Vagina (tissue), 2 donors: ENCODE data around the gene ZNF469. TPM values are rescaled to one million over a fixed set of nuclear protein-coding genes. Genes with fewer than 3 reads are reported as not detected.
"Not testable (repeated sequence)": the region's sequence is repeated elsewhere in the genome, so short reads cannot be mapped to it uniquely, and the experiment has no call there.

ENCODE experiments used
- DNase-seq, 2 donors: peaks; one replicate each; pipeline ENCODE4 v3.0.0-alpha.2; 2017; ENCODE audit errors: extremely low spot score in 2 of 2
- H3K27ac ChIP-seq: fragments of 200-600 bp; sonication (generic); one replicate; pipeline ENCODE4 v1.5.1; 2019
- H3K27me3 ChIP-seq: fragments of 200-600 bp; sonication (generic); one replicate; pipeline ENCODE4 v1.5.1; 2019
- H3K36me3 ChIP-seq, 2 donors: fragments of 200-600 bp; sonication (generic); one replicate each; pipeline ENCODE4 v1.5.1; 2017 to 2019
- H3K4me1 ChIP-seq: fragments of 200-600 bp; sonication (generic); one replicate; pipeline ENCODE4 v1.5.1; 2019
- H3K4me3 ChIP-seq, 2 donors: fragments of 200-600 bp; sonication (generic); 1 replicate in 1 of 2; 2 replicates in 1 of 2; pipeline ENCODE4 v1.5.1; 2016 to 2019
- H3K9me3 ChIP-seq: fragments of 200-600 bp; sonication (generic); one replicate; pipeline ENCODE4 v1.5.1; 2019
- POLR2A ChIP-seq, 2 donors: fragments of 450-650 bp; IDR thresholded peaks; one replicate each; pipeline ENCODE4 v1.6.1; 2017; ENCODE audit warnings: antibody characterized with exemption in 2 of 2, mild to moderate bottlenecking in 2 of 2, moderate library complexity in 2 of 2
- POLR2AphosphoS5 ChIP-seq, 2 donors: sonication (generic); formaldehyde crosslinking; IDR thresholded peaks; one replicate each; pipeline ENCODE4 v1.9.0; 2017; ENCODE audit warnings: antibody characterized with exemption in 2 of 2, mild to moderate bottlenecking in 2 of 2, low read depth in 1 of 2; ENCODE audit not compliant: insufficient read depth in 1 of 2
- intact Hi-C: fragments of 100-400 bp; cut with DNase I; formaldehyde crosslinking; loops from one replicate; pipeline ENCODE4 v1.15.1; 2023
- total RNA-seq: library from RNA; depleted of rRNA; stranded (reverse); fragments of >200 nt; gene quantifications from one replicate; pipeline ENCODE4 v1.2.3, GENCODE V29; 2016
- TF ChIP-seq, protein P1 (sequence below), 3 experiments: fragments of 450-650 bp in 2 of 3; fragments of 200-600 bp in 1 of 3; sonication (generic) in 1 of 3; IDR thresholded peaks; one replicate each; pipeline ENCODE4 v1.5.1; 2017 to 2019; ENCODE audit warnings: antibody characterized with exemption in 3 of 3, mild to moderate bottlenecking in 2 of 3, moderate library complexity in 2 of 3

ZNF469 gene
- total RNA-seq, 1 donor from 2014 or later = 2.2 TPM

DNA sequence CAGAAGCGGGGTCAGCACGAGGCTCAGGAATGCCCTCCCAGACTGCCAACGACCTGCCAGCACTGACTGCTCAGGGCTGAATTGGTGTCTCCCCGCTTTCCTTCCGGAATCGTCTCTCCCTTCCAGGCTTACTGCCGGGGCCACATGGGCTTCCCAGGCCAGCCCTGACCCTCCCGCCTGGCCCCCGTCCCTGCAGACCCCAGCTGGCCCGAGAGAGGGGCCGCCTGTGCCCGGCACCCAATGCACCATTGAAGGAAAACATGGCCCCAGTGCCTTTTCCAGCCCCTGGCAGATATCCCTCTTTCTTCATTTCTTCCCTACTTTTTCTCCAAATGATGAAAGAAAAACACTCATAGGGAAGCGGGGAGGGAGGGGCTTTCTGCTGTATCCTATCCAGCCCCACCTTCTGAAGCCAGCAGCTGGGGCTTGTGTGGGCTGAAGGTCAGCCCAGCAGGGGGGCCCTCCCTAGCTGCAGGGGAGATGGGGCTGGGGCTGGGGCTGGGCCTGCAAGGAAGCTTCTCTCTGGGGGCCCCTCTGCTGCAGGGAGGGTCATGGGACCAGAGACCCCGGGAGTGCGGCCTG, 25.9 kb downstream of the ZNF469 start:
- no peaks in the 10 kb centered on the region for H3K9me3 ChIP-seq
- H3K27ac ChIP-seq = no peak overlapping the region
- intact Hi-C loops = no loop called here
- TF ChIP-seq POLR2AphosphoS5 (IDR thresholded peaks at IDR 0.05; ENCODE audit: insufficient read depth in 1 of 2, low read depth in 1 of 2) = no peak
- TF ChIP-seq, protein P1, sequence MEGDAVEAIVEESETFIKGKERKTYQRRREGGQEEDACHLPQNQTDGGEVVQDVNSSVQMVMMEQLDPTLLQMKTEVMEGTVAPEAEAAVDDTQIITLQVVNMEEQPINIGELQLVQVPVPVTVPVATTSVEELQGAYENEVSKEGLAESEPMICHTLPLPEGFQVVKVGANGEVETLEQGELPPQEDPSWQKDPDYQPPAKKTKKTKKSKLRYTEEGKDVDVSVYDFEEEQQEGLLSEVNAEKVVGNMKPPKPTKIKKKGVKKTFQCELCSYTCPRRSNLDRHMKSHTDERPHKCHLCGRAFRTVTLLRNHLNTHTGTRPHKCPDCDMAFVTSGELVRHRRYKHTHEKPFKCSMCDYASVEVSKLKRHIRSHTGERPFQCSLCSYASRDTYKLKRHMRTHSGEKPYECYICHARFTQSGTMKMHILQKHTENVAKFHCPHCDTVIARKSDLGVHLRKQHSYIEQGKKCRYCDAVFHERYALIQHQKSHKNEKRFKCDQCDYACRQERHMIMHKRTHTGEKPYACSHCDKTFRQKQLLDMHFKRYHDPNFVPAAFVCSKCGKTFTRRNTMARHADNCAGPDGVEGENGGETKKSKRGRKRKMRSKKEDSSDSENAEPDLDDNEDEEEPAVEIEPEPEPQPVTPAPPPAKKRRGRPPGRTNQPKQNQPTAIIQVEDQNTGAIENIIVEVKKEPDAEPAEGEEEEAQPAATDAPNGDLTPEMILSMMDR (IDR thresholded peaks at IDR 0.05) = no peak
- no peak for TF ChIP-seq POLR2A (IDR thresholded peaks at IDR 0.05)
- peaks cover 25% of the 10 kb centered on the region for H3K4me1 ChIP-seq
- H3K27me3 ChIP-seq = no peaks in the 10 kb centered on the region
- no peak for DNase-seq
- no peak overlapping the region for H3K4me3 ChIP-seq
- H3K36me3 ChIP-seq = no peaks in the 10 kb centered on the region

DNA sequence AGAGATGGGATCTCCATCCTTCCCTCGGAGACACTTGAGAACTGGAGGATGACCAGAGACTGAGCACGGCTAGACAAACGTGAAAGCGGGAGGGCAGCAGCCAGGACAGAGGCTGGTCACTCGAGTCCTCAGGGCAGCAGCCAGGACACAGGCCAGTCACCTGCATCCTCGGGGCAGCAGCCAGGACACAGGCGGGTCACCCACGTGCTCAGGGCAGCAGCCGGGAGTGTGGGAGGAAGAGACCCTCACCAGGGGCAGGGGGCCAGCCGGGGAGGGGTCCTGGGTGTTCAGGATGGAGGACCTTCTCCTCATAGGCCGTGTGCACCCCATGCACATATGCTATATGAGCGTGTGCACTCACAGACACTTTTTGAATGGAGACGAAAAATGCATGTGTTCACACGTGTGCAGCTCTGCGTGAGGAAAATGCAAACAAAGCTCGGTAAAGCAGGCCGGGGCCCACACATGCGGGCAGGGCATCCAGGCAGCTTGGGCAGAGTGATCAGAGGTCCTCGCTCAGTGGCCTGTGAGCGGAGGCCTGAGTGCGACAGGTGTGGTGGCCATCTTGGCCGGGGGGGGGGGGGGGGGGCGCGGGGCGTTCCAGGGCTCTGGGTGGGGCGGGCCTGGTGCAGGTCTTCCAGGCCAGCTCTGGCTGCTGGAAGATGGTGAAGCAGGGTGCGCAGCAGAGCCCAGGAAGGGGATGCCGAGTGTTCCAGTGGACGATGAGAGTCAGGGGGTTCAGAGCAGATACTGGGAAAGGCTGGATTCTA, 26.7 kb downstream of the ZNF469 start:
- H3K4me1 ChIP-seq = peaks cover 25% of the 10 kb centered on the region
- H3K27me3 ChIP-seq = no peaks in the 10 kb centered on the region
- no peak overlapping the region for H3K27ac ChIP-seq
- no peak overlapping the region for H3K4me3 ChIP-seq
- intact Hi-C loops = no loop called here
- H3K9me3 ChIP-seq = no peaks in the 10 kb centered on the region
- no peak for DNase-seq
- TF ChIP-seq POLR2A (IDR thresholded peaks at IDR 0.05) = no peak
- TF ChIP-seq POLR2AphosphoS5 (IDR thresholded peaks at IDR 0.05; ENCODE audit: insufficient read depth in 1 of 2, low read depth in 1 of 2) = no peak
- TF ChIP-seq, protein P1 (IDR thresholded peaks at IDR 0.05) = no peak
- no peaks in the 10 kb centered on the region for H3K36me3 ChIP-seq

DNA sequence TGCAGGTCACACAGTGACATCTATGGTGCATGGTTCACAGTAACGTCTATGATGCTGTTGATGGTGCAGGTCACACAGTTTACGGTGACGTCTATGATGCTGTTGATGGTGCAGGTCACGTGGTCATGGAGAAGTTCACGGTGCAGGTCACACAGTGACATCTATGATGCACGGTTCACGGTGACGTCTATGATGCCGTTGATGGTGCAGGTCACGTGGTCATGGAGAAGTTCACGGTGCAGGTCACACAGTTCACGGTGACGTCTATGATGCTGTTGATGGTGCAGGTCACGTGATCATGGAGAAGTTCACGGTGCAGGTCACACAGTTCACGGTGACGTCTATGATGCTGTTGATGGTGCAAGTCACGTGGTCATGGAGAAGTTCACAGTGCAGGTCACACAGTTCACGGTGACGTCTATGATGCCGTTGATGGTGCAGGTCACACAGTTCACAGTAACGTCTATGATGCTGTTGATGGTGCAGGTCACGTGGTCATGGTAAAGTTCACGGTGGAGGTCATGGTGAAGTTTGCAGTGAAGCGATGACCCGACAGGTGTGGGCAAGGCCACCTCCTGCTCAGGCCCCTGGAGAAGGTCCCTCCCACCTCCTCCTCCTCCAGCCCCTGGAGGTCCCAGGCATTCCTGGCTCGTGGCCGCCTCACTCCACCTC, 27.7 kb downstream of the ZNF469 start:
- H3K9me3 ChIP-seq, H3K27me3 ChIP-seq, H3K36me3 ChIP-seq, H3K4me3 ChIP-seq, DNase-seq, intact Hi-C loops, H3K27ac ChIP-seq: not testable (repeated sequence)
- peaks cover 15% of the 10 kb centered on the region for H3K4me1 ChIP-seq

GRCh38 chr16:88411951-88412576, 29.3 kb downstream of the ZNF469 start:
- intact Hi-C loops = no loop called here
- Histone ChIP-seq H3K4me3 (no peak overlapping the region), H3K4me1 (no peaks in the 10 kb centered on the region), H3K36me3 (no peaks in the 10 kb centered on the region), H3K27ac (no peak overlapping the region), H3K9me3 (no peaks in the 10 kb centered on the region), H3K27me3 (no peaks in the 10 kb centered on the region)
- no peak for DNase-seq
- no peak for TF ChIP-seq POLR2AphosphoS5 (IDR thresholded peaks at IDR 0.05; ENCODE audit: insufficient read depth in 1 of 2, low read depth in 1 of 2)
- TF ChIP-seq, protein P1 (IDR thresholded peaks at IDR 0.05) = no peak
- no peak for TF ChIP-seq POLR2A (IDR thresholded peaks at IDR 0.05)

- H3K4me1 ChIP-seq = no peaks in the 10 kb centered on the region
- H3K36me3 ChIP-seq = no peaks in the 10 kb centered on the region
- DNase-seq = no peak
- H3K27me3 ChIP-seq = no peaks in the 10 kb centered on the region
- no peak overlapping the region for H3K4me3 ChIP-seq
- H3K27ac ChIP-seq = no peak overlapping the region
- intact Hi-C loops = no loop called here
- H3K9me3 ChIP-seq = no peaks in the 10 kb centered on the region
- TF ChIP-seq POLR2AphosphoS5 (IDR thresholded peaks at IDR 0.05; ENCODE audit: insufficient read depth in 1 of 2, low read depth in 1 of 2) (no peak), POLR2A (IDR thresholded peaks at IDR 0.05) (no peak)
- TF ChIP-seq, protein P1 (IDR thresholded peaks at IDR 0.05) = no peak
These were observed 30.0 kb downstream of the ZNF469 start for GRCh38 chr16:88412766-88413165.
